ENCODE measurements around the gene SPAG6. TPM values are rescaled to one million over a fixed set of nuclear protein-coding genes. Genes with fewer than 3 reads are reported as not detected.

The SPAG6 gene
- polyA plus RNA-seq, 3 donors = 0.11 to 0.13 TPM; not detected in 1

- Histone ChIP-seq H3K27me3 (ENCODE audit: control insufficient read depth in 2 of 2, insufficient read depth in 2 of 2, low read length in 2 of 2) (no peaks in the 10 kb centered on the region), H4K20me1 (ENCODE audit: insufficient read depth, low read length) (no peaks in the 10 kb centered on the region), H3K9me3 (replicated peaks in 1 of 2; ENCODE audit: control insufficient read depth in 1 of 2, insufficient read depth in 1 of 2, low read length in 2 of 2) (no peaks in the 10 kb centered on the region), H3K27ac (ENCODE audit: low read depth in 1 of 2, low read length in 2 of 2) (no peak overlapping the region), H3K4me1 (ENCODE audit: control insufficient read depth in 1 of 2, insufficient read depth in 2 of 2, low read length in 2 of 2) (no peaks in the 10 kb centered on the region), H3K79me2 (ENCODE audit: insufficient read depth, low read length) (no peaks in the 10 kb centered on the region), H3K4me3 (replicated peaks in 1 of 3; ENCODE audit: low read depth in 2 of 3, low read length in 3 of 3) (no peak overlapping the region), H3K4me2 (replicated peaks; ENCODE audit: extremely low read depth, low read length, poor library complexity, severe bottlenecking) (no peak overlapping the region), H3K9ac (ENCODE audit: insufficient read depth, low read length, poor library complexity, severe bottlenecking) (no peak overlapping the region), H2AFZ (ENCODE audit: insufficient read depth, low read depth, low read length, poor library complexity, severe bottlenecking) (no peak overlapping the region), H3K36me3 (replicated peaks in 1 of 2; ENCODE audit: control insufficient read depth in 1 of 2, insufficient read depth in 2 of 2, low read length in 2 of 2) (no peaks in the 10 kb centered on the region)
- intact Hi-C loops (cut with micrococcal nuclease) = no loop called here
- DNase-seq = no peak
- no peaks in the 10 kb centered on the region for H3K9me3 Mint-ChIP-seq
- TF ChIP-seq, protein P1, sequence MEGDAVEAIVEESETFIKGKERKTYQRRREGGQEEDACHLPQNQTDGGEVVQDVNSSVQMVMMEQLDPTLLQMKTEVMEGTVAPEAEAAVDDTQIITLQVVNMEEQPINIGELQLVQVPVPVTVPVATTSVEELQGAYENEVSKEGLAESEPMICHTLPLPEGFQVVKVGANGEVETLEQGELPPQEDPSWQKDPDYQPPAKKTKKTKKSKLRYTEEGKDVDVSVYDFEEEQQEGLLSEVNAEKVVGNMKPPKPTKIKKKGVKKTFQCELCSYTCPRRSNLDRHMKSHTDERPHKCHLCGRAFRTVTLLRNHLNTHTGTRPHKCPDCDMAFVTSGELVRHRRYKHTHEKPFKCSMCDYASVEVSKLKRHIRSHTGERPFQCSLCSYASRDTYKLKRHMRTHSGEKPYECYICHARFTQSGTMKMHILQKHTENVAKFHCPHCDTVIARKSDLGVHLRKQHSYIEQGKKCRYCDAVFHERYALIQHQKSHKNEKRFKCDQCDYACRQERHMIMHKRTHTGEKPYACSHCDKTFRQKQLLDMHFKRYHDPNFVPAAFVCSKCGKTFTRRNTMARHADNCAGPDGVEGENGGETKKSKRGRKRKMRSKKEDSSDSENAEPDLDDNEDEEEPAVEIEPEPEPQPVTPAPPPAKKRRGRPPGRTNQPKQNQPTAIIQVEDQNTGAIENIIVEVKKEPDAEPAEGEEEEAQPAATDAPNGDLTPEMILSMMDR (IDR thresholded peaks at IDR 0.05) = no peak
- H3K36me3 Mint-ChIP-seq = no peaks in the 10 kb centered on the region
- H3K4me3 Mint-ChIP-seq = no peak overlapping the region
- no peak overlapping the region for H3K27ac Mint-ChIP-seq
- H3K27me3 Mint-ChIP-seq (ENCODE audit: low read depth in 3 of 3) = peaks cover 0 to 6% (median 1%) of the 10 kb centered on the region in 3 donors
- no peaks in the 10 kb centered on the region for H3K4me1 Mint-ChIP-seq
- no CpG with 5 or more reads among the region's 2 CpGs for WGBS (ENCODE audit: insufficient coverage)
These were observed 116.6 kb downstream of the SPAG6 start for GRCh38 chr10:22461891-22462290.

DNA sequence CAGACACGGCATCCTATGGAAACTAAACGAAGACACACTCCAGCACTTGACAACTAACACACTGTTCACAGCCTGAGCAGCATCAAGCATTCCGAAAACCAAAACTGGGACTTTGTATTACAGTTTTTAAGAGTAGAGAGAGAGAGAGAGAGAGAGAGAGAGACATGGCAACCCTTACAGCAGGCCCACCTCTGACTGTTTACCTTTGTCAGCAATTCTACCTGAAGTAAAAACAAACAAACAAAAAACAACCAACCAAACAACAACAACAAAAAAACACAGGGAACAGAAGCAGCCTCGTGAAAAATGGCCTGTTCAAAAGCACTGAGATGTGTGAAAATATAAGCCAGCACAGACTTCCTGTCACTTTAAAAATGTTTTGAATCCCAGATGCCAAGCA is 118.0 kb downstream of the SPAG6 start:
- Histone ChIP-seq H3K27ac (ENCODE audit: low read depth in 1 of 2, low read length in 2 of 2) (no peak overlapping the region), H4K20me1 (ENCODE audit: insufficient read depth, low read length) (no peaks in the 10 kb centered on the region), H3K9me3 (replicated peaks in 1 of 2; ENCODE audit: control insufficient read depth in 1 of 2, insufficient read depth in 1 of 2, low read length in 2 of 2) (no peaks in the 10 kb centered on the region), H3K27me3 (ENCODE audit: control insufficient read depth in 2 of 2, insufficient read depth in 2 of 2, low read length in 2 of 2) (no peaks in the 10 kb centered on the region), H2AFZ (ENCODE audit: insufficient read depth, low read depth, low read length, poor library complexity, severe bottlenecking) (no peak overlapping the region), H3K4me2 (replicated peaks; ENCODE audit: extremely low read depth, low read length, poor library complexity, severe bottlenecking) (no peak overlapping the region), H3K9ac (ENCODE audit: insufficient read depth, low read length, poor library complexity, severe bottlenecking) (no peak overlapping the region), H3K4me3 (replicated peaks in 1 of 3; ENCODE audit: low read depth in 2 of 3, low read length in 3 of 3) (no peak overlapping the region), H3K79me2 (ENCODE audit: insufficient read depth, low read length) (no peaks in the 10 kb centered on the region), H3K36me3 (replicated peaks in 1 of 2; ENCODE audit: control insufficient read depth in 1 of 2, insufficient read depth in 2 of 2, low read length in 2 of 2) (no peaks in the 10 kb centered on the region), H3K4me1 (ENCODE audit: control insufficient read depth in 1 of 2, insufficient read depth in 2 of 2, low read length in 2 of 2) (no peaks in the 10 kb centered on the region)
- Mint-ChIP-seq H3K4me1 (no peaks in the 10 kb centered on the region), H3K4me3 (no peak overlapping the region), H3K9me3 (no peaks in the 10 kb centered on the region), H3K27me3 (ENCODE audit: low read depth in 3 of 3) (peaks cover 0 to 6% (median 1%) of the 10 kb centered on the region in 3 donors), H3K36me3 (no peaks in the 10 kb centered on the region), H3K27ac (no peak overlapping the region)
- TF ChIP-seq, protein P1 (IDR thresholded peaks at IDR 0.05) = no peak
- no CpG with 5 or more reads among the region's 4 CpGs for WGBS (ENCODE audit: insufficient coverage)
- DNase-seq = no peak
- intact Hi-C loops (cut with micrococcal nuclease) = no loop called here

Data from CD14-positive monocyte (primary cell).